ENCODE data around the gene ABTB1.

DNA sequence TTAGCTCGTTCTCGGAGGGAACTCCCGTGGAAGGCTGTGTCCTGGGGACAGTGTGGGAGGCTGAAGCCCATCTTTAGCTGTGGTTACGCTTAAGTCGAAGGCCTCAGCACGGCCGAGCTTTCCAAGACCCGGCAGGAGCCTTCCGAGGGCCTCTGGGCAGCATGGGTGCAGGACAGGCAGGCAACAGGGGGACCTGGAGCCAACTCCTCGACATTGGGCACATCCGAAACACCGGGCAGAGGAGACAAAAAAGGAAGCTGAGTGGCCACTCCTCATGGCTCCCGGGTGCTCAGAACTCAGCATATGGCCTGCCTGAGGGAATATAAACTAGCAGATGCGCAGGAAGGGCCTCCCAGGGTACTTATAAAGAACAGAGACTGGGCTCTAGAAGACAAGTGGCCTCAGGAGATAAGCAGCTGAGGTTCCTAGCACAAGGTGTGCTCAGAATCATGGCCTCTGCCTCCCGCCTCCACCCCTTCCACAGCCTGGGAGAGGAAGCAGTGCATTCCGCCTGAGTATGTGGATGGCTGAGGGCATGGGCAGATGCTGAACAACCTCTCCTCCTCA lies 34.1 kb downstream of the ABTB1 start:
- no peak for TF ChIP-seq EP300 (IDR thresholded peaks at IDR 0.05; ENCODE audit: borderline replicate concordance)
- TF ChIP-seq YY1 (IDR thresholded peaks at IDR 0.05; ENCODE audit: low read depth), result no peak
- TF ChIP-seq TCF12 (IDR thresholded peaks at IDR 0.05; ENCODE audit: low read depth), result no peak
- TF ChIP-seq REST (IDR thresholded peaks at IDR 0.05; ENCODE audit: low read depth), result no peak
- no peak for TF ChIP-seq CREB1 (IDR thresholded peaks at IDR 0.05; ENCODE audit: low read depth)
